Type B pancreatic cell (in vitro differentiated cells): ENCODE measurements around the gene NUMBL. TPM values are rescaled to one million over a fixed set of nuclear protein-coding genes. Genes with fewer than 3 reads are reported as not detected.

Source experiments
- DNase-seq: peaks from one replicate; pipeline ENCODE4 v3.0.0; 2021; ENCODE audit warnings: mixed read lengths; ENCODE audit not compliant: unreplicated experiment; ENCODE audit errors: extremely low spot score
- H3K27ac Mint-ChIP-seq: 2 replicates; pipeline ENCODE4 v1.8.0; 2021; ENCODE audit warnings: mild to moderate bottlenecking, mixed read lengths
- H3K27me3 Mint-ChIP-seq: 2 replicates; pipeline ENCODE4 v1.8.0; 2021; ENCODE audit warnings: mixed read lengths
- H3K36me3 Mint-ChIP-seq: 2 replicates; pipeline ENCODE4 v1.8.0; 2021; ENCODE audit warnings: mixed read lengths
- H3K4me1 Mint-ChIP-seq: one replicate; pipeline ENCODE4 v1.8.0; 2021; ENCODE audit warnings: mixed read lengths; ENCODE audit not compliant: unreplicated experiment
- H3K4me3 Mint-ChIP-seq: 2 replicates; pipeline ENCODE4 v1.8.0; 2021; ENCODE audit warnings: mild to moderate bottlenecking, mixed read lengths
- H3K9me3 Mint-ChIP-seq: 2 replicates; pipeline ENCODE4 v1.8.0; 2021; ENCODE audit warnings: mixed read lengths
- total RNA-seq: library from RNA; stranded (reverse); gene quantifications from 2 replicates; pipeline ENCODE4 v1.2.1, GENCODE V29; 2021; ENCODE audit warnings: low replicate concordance
- TF ChIP-seq, protein P1 (sequence below): fragments of 200-600 bp; sonication (generic); conservative IDR thresholded peaks from 2 replicates; pipeline ENCODE4 v1.5.0; 2021; ENCODE audit warnings: antibody characterized with exemption, mild to moderate bottlenecking

The NUMBL gene
- total RNA-seq, 1 donor from 2014 or later = 28.9 TPM

- peaks cover 20% of the 10 kb centered on the region for H3K27me3 Mint-ChIP-seq
- H3K27ac Mint-ChIP-seq = no peak overlapping the region
- no peaks in the 10 kb centered on the region for H3K36me3 Mint-ChIP-seq
- H3K9me3 Mint-ChIP-seq = no peaks in the 10 kb centered on the region
- H3K4me3 Mint-ChIP-seq = no peak overlapping the region
- H3K4me1 Mint-ChIP-seq = peaks cover 9% of the 10 kb centered on the region
- TF ChIP-seq, protein P1, sequence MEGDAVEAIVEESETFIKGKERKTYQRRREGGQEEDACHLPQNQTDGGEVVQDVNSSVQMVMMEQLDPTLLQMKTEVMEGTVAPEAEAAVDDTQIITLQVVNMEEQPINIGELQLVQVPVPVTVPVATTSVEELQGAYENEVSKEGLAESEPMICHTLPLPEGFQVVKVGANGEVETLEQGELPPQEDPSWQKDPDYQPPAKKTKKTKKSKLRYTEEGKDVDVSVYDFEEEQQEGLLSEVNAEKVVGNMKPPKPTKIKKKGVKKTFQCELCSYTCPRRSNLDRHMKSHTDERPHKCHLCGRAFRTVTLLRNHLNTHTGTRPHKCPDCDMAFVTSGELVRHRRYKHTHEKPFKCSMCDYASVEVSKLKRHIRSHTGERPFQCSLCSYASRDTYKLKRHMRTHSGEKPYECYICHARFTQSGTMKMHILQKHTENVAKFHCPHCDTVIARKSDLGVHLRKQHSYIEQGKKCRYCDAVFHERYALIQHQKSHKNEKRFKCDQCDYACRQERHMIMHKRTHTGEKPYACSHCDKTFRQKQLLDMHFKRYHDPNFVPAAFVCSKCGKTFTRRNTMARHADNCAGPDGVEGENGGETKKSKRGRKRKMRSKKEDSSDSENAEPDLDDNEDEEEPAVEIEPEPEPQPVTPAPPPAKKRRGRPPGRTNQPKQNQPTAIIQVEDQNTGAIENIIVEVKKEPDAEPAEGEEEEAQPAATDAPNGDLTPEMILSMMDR = no peak
- DNase-seq = no peak
Observed at GRCh38 chr19:40638327-40638726, 52.1 kb downstream of the NUMBL start.

GRCh38 chr19:40633207-40633606, 57.2 kb downstream of the NUMBL start:
- H3K36me3 Mint-ChIP-seq = peaks cover 8% of the 10 kb centered on the region
- H3K27ac Mint-ChIP-seq = no peak overlapping the region
- TF ChIP-seq, protein P1 = no peak
- H3K9me3 Mint-ChIP-seq = no peaks in the 10 kb centered on the region
- H3K4me1 Mint-ChIP-seq = peaks cover 8% of the 10 kb centered on the region
- DNase-seq = no peak
- H3K4me3 Mint-ChIP-seq = no peak overlapping the region
- H3K27me3 Mint-ChIP-seq = peaks cover 25% of the 10 kb centered on the region

DNA sequence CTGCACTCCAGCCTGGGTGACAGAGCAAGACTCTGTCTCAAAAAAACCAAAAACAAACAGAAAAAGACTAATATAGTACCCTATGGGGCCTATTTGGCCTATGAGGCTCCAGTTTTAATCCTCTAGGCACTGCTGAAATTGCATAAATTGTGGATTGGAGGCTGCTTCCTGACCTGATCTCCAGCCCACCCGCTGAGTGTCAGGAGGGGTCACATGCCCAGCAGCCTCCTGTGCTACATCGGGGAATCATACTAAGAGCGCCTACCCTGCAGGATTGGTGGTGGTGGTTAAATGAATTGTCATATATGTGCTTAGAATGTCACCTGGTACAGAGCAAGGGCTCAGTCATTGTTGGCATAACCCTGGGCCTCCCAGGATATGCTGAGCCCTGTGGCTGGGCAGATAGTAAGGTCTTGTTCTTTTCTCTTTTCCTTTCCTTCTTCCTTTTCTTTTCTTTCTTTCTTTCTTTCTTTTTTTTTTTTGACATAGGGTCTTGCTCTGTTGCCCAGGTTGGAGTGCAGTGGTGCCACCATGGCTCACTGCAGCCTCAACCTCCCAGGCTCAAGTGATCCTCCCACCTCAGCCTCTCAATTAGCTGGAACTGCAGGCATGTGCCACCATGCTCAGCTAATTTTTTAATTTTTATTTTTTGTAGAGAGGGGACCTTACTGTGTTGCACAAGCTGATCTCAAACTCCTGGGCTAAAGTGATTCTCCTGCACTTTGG, 58.0 kb downstream of the NUMBL start:
- Mint-ChIP-seq H3K4me1 (peaks cover 8% of the 10 kb centered on the region), H3K27ac (no peak overlapping the region), H3K27me3 (peaks cover 25% of the 10 kb centered on the region), H3K4me3 (no peak overlapping the region), H3K36me3 (peaks cover 8% of the 10 kb centered on the region), H3K9me3 (no peaks in the 10 kb centered on the region)
- DNase-seq = no peak
- TF ChIP-seq, protein P1 = no peak

GRCh38 chr19:40630571-40631160, 59.8 kb downstream of the NUMBL start:
- Mint-ChIP-seq H3K36me3 (peaks cover 13% of the 10 kb centered on the region), H3K9me3 (no peaks in the 10 kb centered on the region), H3K4me3 (no peak overlapping the region), H3K4me1 (peaks cover 8% of the 10 kb centered on the region), H3K27me3 (peaks cover 25% of the 10 kb centered on the region), H3K27ac (no peak overlapping the region)
- no peak for DNase-seq
- TF ChIP-seq, protein P1 = no peak

DNA sequence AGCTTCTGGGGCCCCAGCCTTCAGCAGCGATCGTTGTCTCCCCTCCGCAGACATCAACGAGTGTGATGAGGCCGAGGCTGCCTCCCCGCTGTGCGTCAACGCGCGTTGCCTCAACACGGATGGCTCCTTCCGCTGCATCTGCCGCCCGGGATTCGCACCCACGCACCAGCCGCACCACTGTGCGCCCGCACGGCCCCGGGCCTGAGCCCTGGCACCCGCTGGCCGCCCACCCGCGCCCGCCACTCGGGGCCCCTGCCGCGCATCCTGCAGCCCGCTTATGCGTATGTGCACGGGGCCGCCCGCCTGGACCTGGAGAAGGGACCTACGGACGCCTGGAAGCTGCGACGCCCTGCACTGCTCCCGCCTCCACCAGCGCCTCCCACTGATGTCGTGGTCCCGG, 61.1 kb downstream of the NUMBL start:
- no peak for DNase-seq
- H3K27ac Mint-ChIP-seq = no peak overlapping the region
- H3K4me1 Mint-ChIP-seq = peaks cover 6% of the 10 kb centered on the region
- peaks cover 13% of the 10 kb centered on the region for H3K36me3 Mint-ChIP-seq
- H3K9me3 Mint-ChIP-seq = no peaks in the 10 kb centered on the region
- TF ChIP-seq, protein P1 = no peak
- H3K4me3 Mint-ChIP-seq = no peak overlapping the region
- H3K27me3 Mint-ChIP-seq = peaks cover 15% of the 10 kb centered on the region
